Measurements from ENCODE around the gene PLP2. TPM values are rescaled to one million over a fixed set of nuclear protein-coding genes. Genes with fewer than 3 reads are reported as not detected.
"Not testable (repeated sequence)": the region's sequence is repeated elsewhere in the genome, so short reads cannot be mapped to it uniquely, and the experiment has no call there.

The PLP2 gene
- total RNA-seq, 1 donor from 2014 or later = 100 TPM

DNA sequence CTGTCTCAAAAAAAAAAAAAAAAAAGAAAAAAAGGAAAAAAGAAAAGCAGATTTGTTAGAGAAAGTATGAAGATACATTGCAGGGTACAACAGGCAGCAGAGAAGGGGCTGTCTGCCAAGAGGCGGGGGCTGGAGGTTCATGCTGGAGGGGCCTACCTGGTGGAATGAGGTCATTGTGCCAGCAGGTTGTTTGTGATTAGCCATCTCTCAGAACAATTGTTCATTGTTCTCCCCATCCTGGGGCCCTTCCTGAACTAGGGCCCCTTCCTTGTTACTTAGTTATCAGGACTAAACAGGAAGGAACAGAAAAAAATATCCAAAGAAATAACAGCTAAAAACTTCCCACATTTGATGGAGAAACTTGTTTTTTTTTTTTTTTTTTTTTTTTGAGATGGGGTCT lies 34.2 kb upstream of the PLP2 start:
- Mint-ChIP-seq H3K36me3 (ENCODE audit: unreplicated experiment) (no peaks in the 10 kb centered on the region), H3K4me3 (ENCODE audit: unreplicated experiment) (no peak overlapping the region), H3K9me3 (ENCODE audit: unreplicated experiment) (peaks cover 27% of the 10 kb centered on the region), H3K27ac (ENCODE audit: unreplicated experiment) (no peak overlapping the region), H3K4me1 (ENCODE audit: unreplicated experiment) (no peaks in the 10 kb centered on the region), H3K27me3 (ENCODE audit: unreplicated experiment) (no peaks in the 10 kb centered on the region)
- TF ChIP-seq, protein P1, sequence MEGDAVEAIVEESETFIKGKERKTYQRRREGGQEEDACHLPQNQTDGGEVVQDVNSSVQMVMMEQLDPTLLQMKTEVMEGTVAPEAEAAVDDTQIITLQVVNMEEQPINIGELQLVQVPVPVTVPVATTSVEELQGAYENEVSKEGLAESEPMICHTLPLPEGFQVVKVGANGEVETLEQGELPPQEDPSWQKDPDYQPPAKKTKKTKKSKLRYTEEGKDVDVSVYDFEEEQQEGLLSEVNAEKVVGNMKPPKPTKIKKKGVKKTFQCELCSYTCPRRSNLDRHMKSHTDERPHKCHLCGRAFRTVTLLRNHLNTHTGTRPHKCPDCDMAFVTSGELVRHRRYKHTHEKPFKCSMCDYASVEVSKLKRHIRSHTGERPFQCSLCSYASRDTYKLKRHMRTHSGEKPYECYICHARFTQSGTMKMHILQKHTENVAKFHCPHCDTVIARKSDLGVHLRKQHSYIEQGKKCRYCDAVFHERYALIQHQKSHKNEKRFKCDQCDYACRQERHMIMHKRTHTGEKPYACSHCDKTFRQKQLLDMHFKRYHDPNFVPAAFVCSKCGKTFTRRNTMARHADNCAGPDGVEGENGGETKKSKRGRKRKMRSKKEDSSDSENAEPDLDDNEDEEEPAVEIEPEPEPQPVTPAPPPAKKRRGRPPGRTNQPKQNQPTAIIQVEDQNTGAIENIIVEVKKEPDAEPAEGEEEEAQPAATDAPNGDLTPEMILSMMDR (IDR thresholded peaks at IDR 0.05) = no peak
- no peak for DNase-seq (ENCODE audit: extremely low spot score, unreplicated experiment)

DNA sequence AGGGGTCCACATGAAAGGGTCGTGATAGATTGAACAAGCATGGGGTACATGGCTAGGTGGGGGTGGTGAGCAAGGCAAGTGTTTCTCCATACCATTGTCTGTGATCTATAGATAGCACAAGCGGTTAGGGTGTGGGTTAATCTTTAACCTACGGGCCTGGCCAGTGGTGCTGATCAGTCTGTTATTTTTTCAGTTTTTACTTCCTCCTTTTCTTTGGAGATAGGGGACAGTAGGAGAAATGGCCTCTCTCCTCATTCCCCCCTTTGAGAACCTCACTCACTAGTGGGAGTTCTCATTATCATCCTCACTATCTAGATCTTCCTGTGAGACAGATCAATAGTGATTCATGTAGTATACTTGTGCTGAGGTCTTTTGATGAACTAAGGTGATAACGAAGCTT lies 32.0 kb upstream of the PLP2 start:
- no peak overlapping the region for H3K4me3 Mint-ChIP-seq (ENCODE audit: unreplicated experiment)
- H3K4me1 Mint-ChIP-seq (ENCODE audit: unreplicated experiment) = no peaks in the 10 kb centered on the region
- H3K36me3 Mint-ChIP-seq (ENCODE audit: unreplicated experiment) = no peaks in the 10 kb centered on the region
- DNase-seq (ENCODE audit: extremely low spot score, unreplicated experiment) = no peak
- TF ChIP-seq, protein P1 (IDR thresholded peaks at IDR 0.05) = no peak
- no peak overlapping the region for H3K27ac Mint-ChIP-seq (ENCODE audit: unreplicated experiment)
- H3K27me3 Mint-ChIP-seq (ENCODE audit: unreplicated experiment) = no peaks in the 10 kb centered on the region
- H3K9me3 Mint-ChIP-seq (ENCODE audit: unreplicated experiment) = peaks cover 27% of the 10 kb centered on the region

DNA sequence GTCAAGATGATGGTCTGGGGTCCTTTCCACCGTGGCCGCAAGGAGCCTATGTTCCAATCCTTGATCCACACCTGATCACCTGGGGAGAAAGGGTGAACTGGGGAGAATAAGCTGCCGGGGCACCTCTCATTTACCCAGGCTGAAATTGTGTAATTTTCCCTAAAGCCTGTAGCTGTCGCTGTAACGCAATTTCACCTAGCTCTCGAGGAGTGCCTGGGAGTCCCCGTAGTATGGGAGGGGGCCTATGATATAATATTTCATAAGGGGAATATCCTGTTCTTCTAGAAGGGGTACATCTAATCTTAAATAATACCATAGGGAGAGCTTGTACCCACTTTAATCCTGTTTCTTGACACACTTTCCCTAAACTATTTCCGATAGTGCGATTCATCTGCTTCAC lies 29.4 kb upstream of the PLP2 start:
- not testable (repeated sequence) for H3K27ac Mint-ChIP-seq (ENCODE audit: unreplicated experiment)

DNA sequence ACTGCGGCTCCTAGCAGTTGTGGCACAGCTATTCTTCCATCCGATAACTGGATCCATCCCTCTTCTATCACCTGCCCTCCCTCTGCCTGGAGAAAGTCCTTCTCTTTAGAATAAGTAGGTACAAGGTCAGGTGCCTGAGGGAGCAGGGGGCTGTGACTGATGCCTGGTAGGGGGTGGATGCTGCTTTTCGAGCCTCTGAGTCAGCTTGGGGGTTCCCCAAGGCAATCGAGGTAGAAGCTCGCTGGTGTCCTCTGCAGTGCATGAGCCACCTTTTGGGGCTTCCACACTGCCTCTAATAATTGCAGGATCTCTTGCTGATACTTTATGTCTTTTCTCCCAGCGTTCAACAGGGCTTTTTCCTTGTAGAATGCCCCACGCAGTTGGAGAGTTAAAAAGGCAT lies 28.5 kb upstream of the PLP2 start:
- H3K4me3 Mint-ChIP-seq (ENCODE audit: unreplicated experiment); H3K36me3 Mint-ChIP-seq (ENCODE audit: unreplicated experiment): not testable (repeated sequence)

More for the DNA sequence above, 29.4 kb upstream of the PLP2 start:
- not testable (repeated sequence) for H3K36me3 Mint-ChIP-seq (ENCODE audit: unreplicated experiment); H3K27me3 Mint-ChIP-seq (ENCODE audit: unreplicated experiment); H3K4me1 Mint-ChIP-seq (ENCODE audit: unreplicated experiment); H3K4me3 Mint-ChIP-seq (ENCODE audit: unreplicated experiment); DNase-seq (ENCODE audit: extremely low spot score, unreplicated experiment)
- peaks cover 22% of the 10 kb centered on the region for H3K9me3 Mint-ChIP-seq (ENCODE audit: unreplicated experiment)

DNA sequence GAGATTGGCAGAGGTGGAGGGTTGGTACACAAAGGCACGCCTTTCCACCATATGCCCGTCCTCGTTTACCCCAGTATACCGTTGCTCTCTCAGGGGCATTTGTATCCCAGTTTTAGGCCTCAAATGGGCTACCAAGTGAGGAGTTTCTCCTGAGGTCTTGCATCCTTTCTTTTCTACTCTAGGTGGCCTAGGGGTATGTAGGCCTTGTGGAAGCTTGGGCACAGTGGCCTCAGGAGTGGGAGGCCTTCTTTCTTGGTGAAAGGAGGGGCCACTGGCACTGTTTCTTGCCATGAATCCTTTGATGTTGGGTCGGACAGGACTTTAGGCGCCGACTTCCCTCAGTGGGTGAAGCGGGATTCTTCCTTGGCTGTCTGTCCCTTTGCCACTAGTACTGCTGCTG lies 24.4 kb upstream of the PLP2 start:
- no peaks in the 10 kb centered on the region for H3K36me3 Mint-ChIP-seq (ENCODE audit: unreplicated experiment)
- no peak overlapping the region for H3K27ac Mint-ChIP-seq (ENCODE audit: unreplicated experiment)
- H3K4me1 Mint-ChIP-seq (ENCODE audit: unreplicated experiment) = no peaks in the 10 kb centered on the region
- TF ChIP-seq, protein P1 (IDR thresholded peaks at IDR 0.05) = no peak
- no peaks in the 10 kb centered on the region for H3K27me3 Mint-ChIP-seq (ENCODE audit: unreplicated experiment)
- H3K9me3 Mint-ChIP-seq (ENCODE audit: unreplicated experiment) = no peaks in the 10 kb centered on the region
- no peak overlapping the region for H3K4me3 Mint-ChIP-seq (ENCODE audit: unreplicated experiment)
- no peak for DNase-seq (ENCODE audit: extremely low spot score, unreplicated experiment)

More for the DNA sequence above, 28.5 kb upstream of the PLP2 start:
- H3K27ac Mint-ChIP-seq (ENCODE audit: unreplicated experiment); H3K27me3 Mint-ChIP-seq (ENCODE audit: unreplicated experiment); H3K4me1 Mint-ChIP-seq (ENCODE audit: unreplicated experiment); DNase-seq (ENCODE audit: extremely low spot score, unreplicated experiment): not testable (repeated sequence)
- peaks cover 22% of the 10 kb centered on the region for H3K9me3 Mint-ChIP-seq (ENCODE audit: unreplicated experiment)

DNA sequence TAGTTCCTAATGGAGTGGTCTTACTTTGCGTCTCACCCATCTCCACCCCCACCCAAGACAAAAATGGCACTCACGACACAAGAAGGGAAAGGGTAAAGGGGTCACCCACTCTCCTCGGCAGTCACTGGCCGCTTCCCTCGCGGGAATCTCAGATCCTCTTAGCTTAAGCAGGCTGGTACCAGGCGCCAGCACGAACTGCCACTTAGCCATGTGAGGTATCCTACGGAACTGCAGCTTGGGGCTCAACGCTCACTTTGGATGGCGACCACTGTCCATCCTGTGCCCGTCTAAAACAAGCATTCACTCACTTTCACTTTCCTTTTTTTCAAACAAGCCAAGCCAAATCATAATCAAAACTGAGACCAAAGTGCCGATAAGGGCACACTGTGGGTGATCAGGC lies 23.8 kb upstream of the PLP2 start:
- Mint-ChIP-seq H3K9me3 (ENCODE audit: unreplicated experiment) (no peaks in the 10 kb centered on the region), H3K27me3 (ENCODE audit: unreplicated experiment) (no peaks in the 10 kb centered on the region), H3K4me1 (ENCODE audit: unreplicated experiment) (no peaks in the 10 kb centered on the region), H3K27ac (ENCODE audit: unreplicated experiment) (no peak overlapping the region), H3K4me3 (ENCODE audit: unreplicated experiment) (no peak overlapping the region), H3K36me3 (ENCODE audit: unreplicated experiment) (no peaks in the 10 kb centered on the region)
- no peak for DNase-seq (ENCODE audit: extremely low spot score, unreplicated experiment)
- TF ChIP-seq, protein P1 (IDR thresholded peaks at IDR 0.05) = no peak

DNA sequence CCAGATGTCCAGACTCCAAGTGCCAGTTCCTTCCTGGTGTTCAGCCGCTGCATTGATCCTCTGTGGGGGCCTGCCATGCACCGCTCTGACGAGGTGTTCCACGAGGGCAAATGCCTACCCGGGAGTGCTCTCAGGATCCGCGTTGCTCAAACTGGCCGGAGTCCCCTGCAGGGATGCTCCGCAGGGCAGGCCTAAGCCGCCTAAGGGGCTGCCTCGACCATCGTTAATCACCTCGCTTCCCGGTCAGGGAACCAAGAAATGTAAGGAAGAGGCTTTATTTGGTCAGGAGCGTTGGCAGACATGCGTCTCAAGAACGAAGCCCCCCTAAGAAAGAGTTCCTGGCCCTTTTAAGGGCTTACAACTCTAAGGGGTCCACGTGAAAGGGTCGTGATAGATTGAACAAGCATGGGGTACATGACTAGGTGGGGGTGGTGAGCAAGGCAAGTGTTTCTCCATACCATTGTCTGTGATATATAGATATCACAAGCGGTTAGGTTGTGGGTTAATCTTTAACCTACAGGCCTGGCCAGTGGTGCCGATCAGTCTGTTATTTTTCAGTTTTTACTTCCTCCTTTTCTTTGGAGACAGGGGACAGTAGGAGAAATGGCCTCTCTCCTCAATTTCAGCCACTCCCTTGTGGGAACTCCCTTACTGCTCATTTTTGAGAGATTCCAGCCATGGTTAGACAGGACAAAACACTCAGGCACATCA lies 23.2 kb upstream of the PLP2 start:
- H3K27me3 Mint-ChIP-seq (ENCODE audit: unreplicated experiment); H3K9me3 Mint-ChIP-seq (ENCODE audit: unreplicated experiment); DNase-seq (ENCODE audit: extremely low spot score, unreplicated experiment); H3K4me3 Mint-ChIP-seq (ENCODE audit: unreplicated experiment); H3K27ac Mint-ChIP-seq (ENCODE audit: unreplicated experiment); H3K4me1 Mint-ChIP-seq (ENCODE audit: unreplicated experiment); H3K36me3 Mint-ChIP-seq (ENCODE audit: unreplicated experiment): not testable (repeated sequence)

DNA sequence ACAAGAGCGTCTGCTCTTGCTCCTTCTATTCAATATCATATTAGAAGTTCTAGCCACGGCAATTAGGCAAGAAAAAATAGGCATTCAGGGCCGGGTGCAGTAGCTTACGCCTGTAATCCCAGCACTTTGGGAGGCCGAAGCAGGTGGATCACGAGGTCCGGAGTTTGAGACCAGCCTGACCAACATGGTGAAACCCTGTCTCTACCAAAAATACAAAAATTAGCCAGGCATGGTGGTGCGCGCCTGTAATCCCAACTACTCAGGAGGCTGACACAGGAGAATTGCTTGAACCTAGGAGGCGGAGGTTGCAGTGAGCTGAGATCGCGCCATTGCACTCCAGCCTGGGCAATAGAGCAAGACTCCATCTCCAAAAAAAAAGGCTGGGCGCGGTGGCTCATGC lies 22.4 kb upstream of the PLP2 start:
- H3K36me3 Mint-ChIP-seq (ENCODE audit: unreplicated experiment); H3K4me3 Mint-ChIP-seq (ENCODE audit: unreplicated experiment); H3K27ac Mint-ChIP-seq (ENCODE audit: unreplicated experiment); H3K27me3 Mint-ChIP-seq (ENCODE audit: unreplicated experiment); DNase-seq (ENCODE audit: extremely low spot score, unreplicated experiment); H3K9me3 Mint-ChIP-seq (ENCODE audit: unreplicated experiment); H3K4me1 Mint-ChIP-seq (ENCODE audit: unreplicated experiment): not testable (repeated sequence)
